Amniotic stem cell (primary cell): ENCODE results near the gene CAMKMT.
"Not testable (repeated sequence)": the region's sequence is repeated elsewhere in the genome, so short reads cannot be mapped to it uniquely, and the experiment has no call there.

Source experiments
- DNase-seq: peaks from one replicate; lab custom pipeline; 2025; lab: John Stamatoyannopoulos, UW

The CAMKMT gene

DNA sequence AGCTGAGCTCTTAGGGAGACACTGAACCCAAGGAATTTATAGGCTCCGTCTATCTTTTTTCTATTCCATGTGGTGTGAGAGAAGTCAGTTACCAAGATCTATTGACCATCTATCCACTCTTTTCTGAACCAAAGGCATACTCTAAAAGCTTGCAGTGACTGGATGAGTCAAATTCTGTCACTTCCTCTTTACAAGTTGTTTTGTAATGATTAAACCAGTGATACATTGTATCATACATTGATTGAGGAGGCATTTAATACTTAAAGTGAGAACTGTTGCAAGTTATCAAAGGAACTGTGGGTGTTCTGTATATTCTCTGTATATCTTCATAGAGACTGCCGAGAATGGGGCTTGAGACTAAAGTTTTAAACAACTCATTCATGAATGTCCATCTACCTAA lies 188.8 kb downstream of the CAMKMT start:
- no peak for DNase-seq

GRCh38 chr2:44551497-44551896 lies 189.8 kb downstream of the CAMKMT start:
- DNase-seq, result no peak

DNA sequence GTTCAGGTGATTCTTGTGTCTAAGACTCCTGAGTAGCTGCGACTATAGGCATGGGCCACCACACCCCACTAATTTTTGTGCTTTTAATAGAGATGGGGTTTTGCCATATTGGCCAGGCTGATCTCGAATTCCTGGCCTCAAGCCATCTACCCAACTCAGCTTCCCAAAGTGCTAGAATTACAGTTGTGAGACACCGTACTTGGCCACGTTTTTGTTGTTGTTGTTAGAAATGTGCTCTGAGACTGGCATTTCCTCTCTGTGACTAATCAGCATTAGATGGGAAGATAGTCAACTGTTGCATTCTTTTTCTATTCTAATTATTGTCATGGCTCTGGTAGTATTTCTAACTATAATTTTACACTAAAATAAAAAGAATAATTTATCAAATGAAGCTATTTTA lies 191.7 kb downstream of the CAMKMT start:
- no peak for DNase-seq

DNA sequence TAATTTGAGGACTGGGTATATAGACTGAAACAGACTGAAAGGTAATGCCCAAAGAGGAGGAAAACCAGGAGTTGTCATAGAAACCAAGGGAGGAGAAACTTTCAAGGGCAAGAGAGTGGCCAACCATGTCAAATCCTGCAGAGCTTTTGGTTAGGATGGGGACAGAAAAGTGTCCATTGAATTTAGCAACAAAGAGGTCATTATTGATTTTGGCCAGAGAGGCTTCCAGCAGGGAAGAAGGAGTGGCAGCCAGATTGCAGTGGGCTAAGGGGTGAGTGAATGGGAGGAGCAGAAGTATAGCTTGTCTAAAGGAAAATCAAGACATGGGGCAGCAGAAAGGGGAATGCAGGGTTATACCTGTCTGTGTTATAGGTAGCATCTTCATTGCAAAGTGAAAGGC lies 194.0 kb downstream of the CAMKMT start:
- DNase-seq, result no peak

DNA sequence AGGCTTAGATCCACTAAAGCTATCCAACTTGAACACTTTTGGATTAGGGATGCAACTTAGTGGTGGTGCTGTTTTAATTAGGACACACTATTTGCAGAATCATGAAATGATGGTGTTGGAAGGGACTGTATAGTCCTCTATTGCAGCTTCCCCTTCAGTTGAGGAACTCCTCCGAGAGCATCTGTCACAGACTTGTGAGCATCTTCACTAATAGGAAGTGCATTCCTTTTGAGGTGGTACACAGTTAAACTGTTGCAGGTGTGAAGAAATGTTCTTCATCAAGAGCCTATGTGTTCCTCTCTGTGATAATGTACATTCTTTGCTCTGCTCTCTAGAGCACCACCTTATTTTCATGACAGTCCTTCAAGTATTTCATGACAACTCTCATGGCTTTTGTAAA lies 197.4 kb downstream of the CAMKMT start:
- no peak for DNase-seq

DNA sequence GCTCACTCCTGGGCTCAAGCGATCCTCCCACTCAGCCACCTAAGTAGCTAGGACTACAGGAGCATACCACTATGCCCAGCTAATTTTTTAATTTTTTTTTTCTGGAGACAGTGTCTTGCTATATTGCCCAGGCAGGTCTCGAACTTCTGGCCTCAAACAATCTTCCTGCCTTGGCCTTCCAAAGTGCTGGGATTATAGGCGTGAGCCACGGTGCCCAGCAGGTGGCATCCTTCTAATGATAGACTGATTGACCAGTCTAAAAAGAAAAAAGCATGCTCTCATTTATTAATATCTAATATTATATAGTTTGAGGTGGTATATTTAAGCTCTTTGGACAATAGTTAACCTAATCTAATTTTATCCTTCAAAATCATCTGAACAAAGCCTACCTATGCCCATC lies 198.6 kb downstream of the CAMKMT start:
- DNase-seq, result no peak

GRCh38 chr2:44560941-44561340 lies 199.2 kb downstream of the CAMKMT start:
- no peak for DNase-seq

DNA sequence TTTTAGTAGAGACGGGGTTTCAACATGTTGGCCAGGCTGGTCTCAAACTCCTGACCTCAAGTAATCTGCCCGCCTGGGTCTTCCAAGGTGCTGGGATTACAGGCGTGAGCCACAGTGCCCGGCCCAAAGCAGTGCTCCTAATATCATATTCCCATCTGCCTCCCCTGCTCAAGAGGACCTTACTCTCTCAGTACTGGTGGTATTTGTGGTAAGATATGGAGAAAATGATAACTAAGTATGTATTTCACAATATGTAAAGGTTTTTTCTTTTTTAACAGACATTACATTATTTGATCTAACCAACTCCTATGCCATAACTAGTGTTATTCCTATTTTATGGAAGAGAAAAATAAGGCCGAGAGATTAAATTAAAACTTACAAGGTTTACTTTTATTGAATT lies 201.0 kb downstream of the CAMKMT start:
- DNase-seq, result no peak

GRCh38 chr2:44564752-44565151 lies 203.0 kb downstream of the CAMKMT start:
- no peak for DNase-seq

GRCh38 chr2:44566059-44566458 lies 204.3 kb downstream of the CAMKMT start:
- no peak for DNase-seq

DNA sequence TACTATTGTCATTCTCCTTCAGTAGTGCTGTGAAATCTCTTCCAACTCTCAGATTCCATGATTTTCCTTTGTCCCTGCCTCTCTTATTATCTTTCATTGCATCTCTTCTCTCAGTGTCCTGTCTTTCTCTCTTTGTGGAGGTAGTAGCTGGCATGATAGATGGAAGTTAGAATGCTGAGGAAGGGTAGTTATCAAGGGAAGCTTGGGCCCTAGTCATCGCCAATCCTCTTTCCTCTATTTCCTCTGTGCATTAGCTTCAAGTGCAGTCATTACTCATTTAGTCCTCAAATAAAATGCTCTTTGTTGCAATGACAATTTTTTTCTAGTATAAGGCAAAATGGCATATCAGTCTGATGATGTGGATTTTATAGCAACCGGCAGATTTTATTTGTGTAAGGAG lies 207.7 kb downstream of the CAMKMT start:
- DNase-seq, result no peak

GRCh38 chr2:44570271-44570670 lies 208.5 kb downstream of the CAMKMT start:
- no peak for DNase-seq

- DNase-seq, result no peak
These were observed 209.0 kb downstream of the CAMKMT start for GRCh38 chr2:44570777-44571176.

GRCh38 chr2:44572196-44572900 lies 210.6 kb downstream of the CAMKMT start:
- no peak for DNase-seq

- DNase-seq, result no peak
These were observed 212.2 kb downstream of the CAMKMT start for GRCh38 chr2:44573996-44574395.

DNA sequence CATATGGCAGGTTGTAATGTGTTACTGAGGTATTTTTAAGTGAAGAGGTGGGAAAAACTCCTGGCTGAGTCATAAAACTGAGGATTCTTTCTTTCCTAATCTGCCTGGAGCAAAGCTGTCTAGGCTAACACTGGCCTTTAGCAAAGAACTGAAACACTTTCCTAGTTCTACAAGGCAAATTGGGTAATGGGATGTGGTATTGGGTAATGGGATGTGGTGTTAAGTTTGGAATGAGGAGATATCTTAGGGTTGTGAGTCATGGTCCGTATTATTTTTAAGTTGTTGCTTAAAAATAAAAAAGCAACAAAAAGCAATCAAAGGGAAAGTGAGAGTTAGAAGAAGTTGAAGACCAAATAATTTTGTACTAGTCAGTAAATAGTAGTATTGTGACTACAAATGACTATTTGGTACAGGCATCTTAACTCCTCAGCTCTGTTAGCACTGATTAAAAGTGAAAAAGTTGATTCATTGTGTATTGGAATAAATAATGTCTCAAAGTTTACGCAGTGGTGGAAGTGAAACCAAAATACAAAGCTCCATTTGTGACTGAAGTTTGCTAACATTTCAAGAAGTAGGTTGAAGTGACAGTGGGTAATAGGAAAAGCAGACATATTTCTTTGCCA lies 216.8 kb downstream of the CAMKMT start:
- DNase-seq, result no peak

GRCh38 chr2:44579115-44579836 lies 217.5 kb downstream of the CAMKMT start:
- DNase-seq, result no peak

DNA sequence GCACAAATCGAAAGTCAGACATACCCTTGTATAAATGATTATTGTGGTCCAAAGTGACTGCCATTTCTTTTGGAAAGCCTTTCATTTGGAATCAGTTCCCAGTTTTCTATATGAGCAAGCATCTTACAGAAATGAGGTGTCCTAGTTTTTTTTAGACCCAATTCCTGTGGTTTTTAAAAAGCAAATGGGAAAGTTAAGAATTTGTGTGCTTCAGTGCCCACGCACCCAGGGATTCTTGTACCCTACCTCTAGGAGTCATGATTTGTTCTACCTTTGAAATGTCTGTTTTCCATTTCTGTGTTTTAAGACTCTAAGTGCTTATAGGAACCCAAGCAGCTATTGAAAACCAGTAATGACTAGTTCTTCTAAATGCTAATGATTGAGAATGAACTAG lies 218.1 kb downstream of the CAMKMT start:
- no peak for DNase-seq

DNA sequence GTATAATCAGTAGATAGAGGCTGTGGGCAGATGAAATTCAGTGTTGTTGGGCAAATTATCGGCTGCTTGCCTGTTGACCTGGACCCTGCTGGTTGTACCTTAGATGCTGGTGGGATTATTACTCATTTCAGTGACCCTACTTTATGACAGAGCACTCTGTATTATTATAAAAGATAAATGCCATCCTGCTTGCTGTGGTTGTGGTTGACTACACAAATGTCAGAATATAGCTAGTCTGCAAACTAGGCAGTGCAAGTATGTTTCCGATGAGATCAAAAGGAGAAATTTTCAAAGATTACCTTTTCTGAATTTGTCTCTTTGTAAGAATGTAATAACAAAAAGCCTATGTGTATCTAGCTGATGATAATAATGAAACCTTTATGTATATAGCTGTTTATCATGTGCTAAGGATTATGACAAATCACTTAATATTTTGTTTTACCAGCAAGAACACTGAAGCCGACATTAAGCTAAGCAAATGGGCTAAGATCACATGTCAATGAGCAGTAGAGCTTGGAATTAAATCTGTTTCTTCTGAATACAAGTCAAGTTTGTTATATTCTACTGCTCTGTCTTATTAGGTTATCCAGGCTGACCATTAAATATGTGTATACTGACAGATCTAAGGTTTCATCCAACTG lies 219.2 kb downstream of the CAMKMT start:
- no peak for DNase-seq

- DNase-seq, result no peak
These were observed 220.7 kb downstream of the CAMKMT start for GRCh38 chr2:44582363-44583008.

- not testable (repeated sequence) for DNase-seq
These were observed 233.9 kb downstream of the CAMKMT start for GRCh38 chr2:44595615-44596014.
